GM12865 (cell line): ENCODE data around the gene WDR88.
"Not testable (repeated sequence)": the region's sequence is repeated elsewhere in the genome, so short reads cannot be mapped to it uniquely, and the experiment has no call there.

ENCODE experiments used
- DNase-seq: peaks from one replicate; pipeline ENCODE4 v3.0.0; 2010; ENCODE audit warnings: low read depth
- H3K4me3 ChIP-seq: 2 replicates; pipeline ENCODE4 v1.5.1; 2011; ENCODE audit warnings: mild to moderate bottlenecking, low read depth, low read length, control low read depth
- TF ChIP-seq, protein P1 (sequence below): IDR thresholded peaks from 2 replicates; pipeline ENCODE4 v1.5.1; 2011; ENCODE audit warnings: low read length, control low read depth, low read depth, inconsistent platforms; ENCODE audit not compliant: insufficient read depth; ENCODE audit errors: missing control alignments

The WDR88 gene

DNA sequence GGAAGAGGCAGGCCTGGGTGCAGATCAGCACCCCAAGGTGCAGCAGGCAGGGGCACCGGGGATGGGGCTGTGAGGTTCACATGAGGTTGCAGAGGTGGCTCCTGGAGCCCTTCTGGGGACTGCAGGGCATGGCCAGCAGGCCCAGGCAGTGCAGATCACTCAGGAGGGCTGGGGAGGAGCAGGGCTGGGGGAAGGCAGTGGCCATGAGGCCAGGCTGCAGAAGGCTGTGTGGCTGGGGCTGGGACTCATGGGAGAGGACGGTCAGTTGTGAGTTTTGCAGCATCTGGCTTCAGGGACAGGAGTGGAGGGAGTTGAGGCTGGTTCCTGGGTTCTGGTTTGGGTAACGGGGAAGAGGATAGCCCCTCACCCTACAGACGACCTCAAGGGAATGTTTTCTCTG is 7.3 kb downstream of the WDR88 start:
- no peak for DNase-seq
- TF ChIP-seq, protein P1, sequence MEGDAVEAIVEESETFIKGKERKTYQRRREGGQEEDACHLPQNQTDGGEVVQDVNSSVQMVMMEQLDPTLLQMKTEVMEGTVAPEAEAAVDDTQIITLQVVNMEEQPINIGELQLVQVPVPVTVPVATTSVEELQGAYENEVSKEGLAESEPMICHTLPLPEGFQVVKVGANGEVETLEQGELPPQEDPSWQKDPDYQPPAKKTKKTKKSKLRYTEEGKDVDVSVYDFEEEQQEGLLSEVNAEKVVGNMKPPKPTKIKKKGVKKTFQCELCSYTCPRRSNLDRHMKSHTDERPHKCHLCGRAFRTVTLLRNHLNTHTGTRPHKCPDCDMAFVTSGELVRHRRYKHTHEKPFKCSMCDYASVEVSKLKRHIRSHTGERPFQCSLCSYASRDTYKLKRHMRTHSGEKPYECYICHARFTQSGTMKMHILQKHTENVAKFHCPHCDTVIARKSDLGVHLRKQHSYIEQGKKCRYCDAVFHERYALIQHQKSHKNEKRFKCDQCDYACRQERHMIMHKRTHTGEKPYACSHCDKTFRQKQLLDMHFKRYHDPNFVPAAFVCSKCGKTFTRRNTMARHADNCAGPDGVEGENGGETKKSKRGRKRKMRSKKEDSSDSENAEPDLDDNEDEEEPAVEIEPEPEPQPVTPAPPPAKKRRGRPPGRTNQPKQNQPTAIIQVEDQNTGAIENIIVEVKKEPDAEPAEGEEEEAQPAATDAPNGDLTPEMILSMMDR: no peak
- no peak overlapping the region for H3K4me3 ChIP-seq

GRCh38 chr19:33143897-33144405 is 12.0 kb downstream of the WDR88 start:
- TF ChIP-seq, protein P1: peak; percentile 94
- no peak overlapping the region for H3K4me3 ChIP-seq
- DNase-seq: peak; percentile 65

DNA sequence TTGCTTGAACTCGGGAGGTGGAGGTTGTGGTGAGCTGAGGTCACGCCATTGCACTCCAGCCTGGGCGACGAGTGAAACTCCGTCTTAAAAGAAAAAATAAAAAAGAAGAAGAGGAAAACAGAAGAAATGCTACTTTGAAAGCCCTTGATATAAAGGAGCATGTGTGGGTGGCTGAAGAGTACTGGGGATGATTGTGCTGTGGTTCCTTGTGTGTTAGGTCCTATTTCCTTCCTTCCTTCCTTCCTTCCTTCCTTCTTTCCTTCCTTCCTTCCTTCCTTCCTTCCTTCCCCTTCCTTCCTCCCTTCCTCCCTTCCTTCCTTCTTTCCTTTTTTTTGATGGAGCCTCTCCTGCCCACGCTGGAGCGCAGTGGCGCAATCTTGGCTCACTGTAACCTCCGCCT is 14.3 kb downstream of the WDR88 start:
- no peak overlapping the region for H3K4me3 ChIP-seq
- TF ChIP-seq, protein P1: no peak
- no peak for DNase-seq

GRCh38 chr19:33147538-33147937 is 15.6 kb downstream of the WDR88 start:
- no peak for DNase-seq
- TF ChIP-seq, protein P1: no peak
- H3K4me3 ChIP-seq: no peak overlapping the region

DNA sequence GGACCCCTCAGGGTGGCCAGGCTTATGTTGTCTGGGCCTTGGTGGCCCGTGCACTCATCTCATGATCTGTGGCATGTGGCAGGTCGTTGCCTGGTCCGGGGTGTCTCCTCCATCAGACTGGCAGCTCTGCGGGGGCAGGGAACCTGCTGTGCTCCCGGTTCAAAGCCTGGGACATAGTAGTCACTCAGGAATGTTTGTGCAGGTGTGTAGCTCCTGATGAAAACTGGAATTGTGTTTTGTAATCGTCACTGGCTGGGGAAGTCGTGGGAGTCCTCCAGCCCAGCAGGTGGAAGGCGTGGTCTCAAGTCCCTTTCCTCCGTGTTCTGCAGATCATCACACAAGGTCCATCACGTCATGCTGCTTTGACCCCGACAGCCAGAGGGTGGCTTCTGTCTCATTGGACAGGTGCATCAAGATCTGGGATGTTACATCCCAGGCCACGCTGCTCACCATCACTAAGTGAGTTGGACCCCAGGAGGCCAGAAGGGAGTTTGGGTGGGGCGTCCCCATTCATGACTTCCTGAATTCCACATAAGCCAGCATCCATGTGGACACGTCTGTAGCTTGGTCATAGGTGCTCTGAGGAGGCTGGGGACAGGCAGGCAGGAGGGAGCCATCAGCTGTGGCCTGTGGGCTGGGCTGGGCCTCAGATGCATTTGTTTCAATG is 19.1 kb downstream of the WDR88 start:
- no peak overlapping the region for H3K4me3 ChIP-seq
- DNase-seq: no peak
- TF ChIP-seq, protein P1: no peak

GRCh38 chr19:33152176-33152575 is 20.3 kb downstream of the WDR88 start:
- no peak overlapping the region for H3K4me3 ChIP-seq
- TF ChIP-seq, protein P1: no peak
- no peak for DNase-seq

GRCh38 chr19:33152625-33153024 is 20.7 kb downstream of the WDR88 start:
- DNase-seq, H3K4me3 ChIP-seq: not testable (repeated sequence)

DNA sequence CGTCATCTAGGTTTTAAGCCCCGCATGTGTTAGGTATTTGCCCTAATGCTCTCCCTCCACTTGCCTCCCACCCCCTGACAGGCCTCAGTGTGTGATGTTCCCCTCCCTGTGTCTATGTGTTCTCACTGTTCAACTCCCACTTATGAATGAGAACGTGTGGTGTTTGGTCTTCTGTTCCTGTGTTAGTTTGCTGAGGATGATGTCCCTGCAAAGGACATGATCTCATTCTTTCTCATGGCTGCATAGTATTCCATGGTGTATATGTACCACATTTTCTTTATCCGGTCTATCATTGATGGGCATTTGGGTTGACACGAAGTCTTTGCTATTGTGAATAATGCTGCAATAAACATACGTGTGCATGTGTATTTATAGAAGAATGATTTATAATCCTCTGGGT is 22.4 kb downstream of the WDR88 start:
- not testable (repeated sequence) for H3K4me3 ChIP-seq, DNase-seq
